NCI-H2227 treated with DMSO at 0.1 percent for 48 hours (cell line): ENCODE data around the gene DNAJC7.
A peak's percentile ranks its signal among the peaks of the same experiment; 100 is the strongest.
"Not testable (repeated sequence)": the region's sequence is repeated elsewhere in the genome, so short reads cannot be mapped to it uniquely, and the experiment has no call there.

Experiments
- DNase-seq: peaks from one replicate; lab custom pipeline; 2025; lab: John Stamatoyannopoulos, UW

The DNAJC7 gene

DNA sequence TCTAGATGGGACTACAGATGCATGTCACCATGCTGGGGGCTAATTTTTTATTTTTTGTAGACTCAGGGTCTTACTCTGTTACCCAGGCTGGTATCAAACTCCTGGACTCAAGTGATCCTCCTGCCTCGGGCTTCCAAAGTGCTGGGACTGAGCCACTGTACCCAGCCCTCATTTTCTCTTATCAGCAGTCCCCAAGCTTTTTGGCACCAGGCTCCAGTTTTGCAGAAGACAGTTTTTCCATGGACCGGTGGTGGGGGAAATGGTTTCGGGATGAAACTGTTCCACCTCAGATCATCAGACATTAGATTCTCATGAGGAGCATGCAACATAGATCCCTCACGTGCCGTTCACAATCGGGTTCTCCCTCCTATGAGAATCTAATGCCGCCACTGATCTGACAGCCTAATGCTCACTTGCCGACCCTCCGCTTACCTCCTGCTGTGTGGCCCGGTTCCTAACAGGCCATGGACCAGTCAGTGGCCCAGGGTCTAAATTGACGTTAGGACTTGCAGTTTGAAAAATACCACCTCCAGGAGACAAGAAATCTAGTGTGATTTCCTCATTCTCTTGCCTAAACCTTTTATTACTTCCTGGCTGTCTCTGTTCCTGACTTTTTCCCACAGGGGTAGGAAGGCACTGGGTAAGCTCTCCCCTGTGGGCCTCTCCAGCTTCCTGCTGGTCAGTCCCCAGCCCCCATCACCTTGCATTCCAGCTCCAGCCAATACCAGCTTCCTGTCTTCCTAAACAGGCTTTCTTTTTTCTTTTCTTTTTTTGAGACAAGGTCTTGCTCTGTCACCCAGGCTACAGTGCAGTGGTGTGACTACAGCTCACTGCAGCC, 60.0 kb downstream of the DNAJC7 start:
- no peak for DNase-seq

- no peak for DNase-seq
These were observed 60.7 kb downstream of the DNAJC7 start for GRCh38 chr17:41956522-41956921.

- no peak for DNase-seq
These were observed 68.3 kb downstream of the DNAJC7 start for GRCh38 chr17:41948762-41949460.

DNA sequence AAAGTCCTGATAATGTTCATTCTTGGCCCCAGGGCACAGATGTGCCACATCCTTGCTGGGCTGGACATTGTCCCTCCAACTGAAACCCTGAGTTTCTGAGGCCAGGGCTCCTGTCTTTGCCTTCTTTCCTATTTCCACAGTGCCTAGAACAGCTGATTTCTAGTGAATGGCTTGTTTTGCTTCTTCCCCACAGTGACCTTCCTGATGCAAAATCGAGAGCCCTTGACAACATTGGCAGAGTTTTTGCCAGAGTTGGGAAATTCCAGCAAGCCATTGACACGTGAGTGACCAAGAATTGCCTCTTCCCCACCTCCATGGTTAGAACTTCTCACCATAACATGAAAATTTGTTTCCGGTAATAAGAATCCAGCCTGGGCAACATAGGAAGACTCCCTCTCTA, 72.3 kb downstream of the DNAJC7 start:
- DNase-seq, result no peak

GRCh38 chr17:41943492-41943891, 73.7 kb downstream of the DNAJC7 start:
- no peak for DNase-seq

- DNase-seq, result no peak
These were observed 74.4 kb downstream of the DNAJC7 start for GRCh38 chr17:41942626-41943373.

GRCh38 chr17:41941168-41941567, 76.1 kb downstream of the DNAJC7 start:
- DNase-seq, result no peak

- DNase-seq, result no peak
These were observed 77.5 kb downstream of the DNAJC7 start for GRCh38 chr17:41939693-41940090.

DNA sequence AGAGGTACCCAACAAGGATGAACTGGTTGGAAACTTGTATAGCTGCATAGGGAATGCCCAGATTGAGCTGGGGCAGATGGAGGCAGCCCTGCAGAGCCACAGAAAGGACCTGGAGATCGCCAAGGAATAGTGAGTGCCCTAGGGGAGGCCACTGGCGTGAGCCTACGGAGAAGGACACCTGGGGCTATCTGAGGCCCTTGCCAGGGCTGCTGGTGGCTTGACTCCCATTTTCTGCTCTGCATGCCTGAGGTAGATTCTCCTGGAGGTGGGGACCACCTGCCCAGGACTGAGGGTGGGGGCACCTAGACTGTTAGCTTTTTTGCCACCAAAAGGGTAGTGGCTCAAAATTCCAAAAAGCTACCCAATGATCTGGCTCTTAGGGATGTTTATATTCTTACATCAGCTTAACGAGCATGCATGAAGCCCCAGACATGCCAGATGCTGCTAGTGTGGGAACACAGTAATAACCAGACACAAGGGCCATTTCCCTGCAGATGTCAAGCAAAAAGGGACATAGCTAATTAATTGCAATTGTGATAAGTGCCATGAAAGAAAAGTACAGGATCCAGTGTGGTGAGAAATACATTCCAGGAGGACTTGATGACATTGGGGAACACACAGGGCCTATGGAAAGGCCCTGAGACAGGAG, 78.1 kb downstream of the DNAJC7 start:
- DNase-seq, result no peak

DNA sequence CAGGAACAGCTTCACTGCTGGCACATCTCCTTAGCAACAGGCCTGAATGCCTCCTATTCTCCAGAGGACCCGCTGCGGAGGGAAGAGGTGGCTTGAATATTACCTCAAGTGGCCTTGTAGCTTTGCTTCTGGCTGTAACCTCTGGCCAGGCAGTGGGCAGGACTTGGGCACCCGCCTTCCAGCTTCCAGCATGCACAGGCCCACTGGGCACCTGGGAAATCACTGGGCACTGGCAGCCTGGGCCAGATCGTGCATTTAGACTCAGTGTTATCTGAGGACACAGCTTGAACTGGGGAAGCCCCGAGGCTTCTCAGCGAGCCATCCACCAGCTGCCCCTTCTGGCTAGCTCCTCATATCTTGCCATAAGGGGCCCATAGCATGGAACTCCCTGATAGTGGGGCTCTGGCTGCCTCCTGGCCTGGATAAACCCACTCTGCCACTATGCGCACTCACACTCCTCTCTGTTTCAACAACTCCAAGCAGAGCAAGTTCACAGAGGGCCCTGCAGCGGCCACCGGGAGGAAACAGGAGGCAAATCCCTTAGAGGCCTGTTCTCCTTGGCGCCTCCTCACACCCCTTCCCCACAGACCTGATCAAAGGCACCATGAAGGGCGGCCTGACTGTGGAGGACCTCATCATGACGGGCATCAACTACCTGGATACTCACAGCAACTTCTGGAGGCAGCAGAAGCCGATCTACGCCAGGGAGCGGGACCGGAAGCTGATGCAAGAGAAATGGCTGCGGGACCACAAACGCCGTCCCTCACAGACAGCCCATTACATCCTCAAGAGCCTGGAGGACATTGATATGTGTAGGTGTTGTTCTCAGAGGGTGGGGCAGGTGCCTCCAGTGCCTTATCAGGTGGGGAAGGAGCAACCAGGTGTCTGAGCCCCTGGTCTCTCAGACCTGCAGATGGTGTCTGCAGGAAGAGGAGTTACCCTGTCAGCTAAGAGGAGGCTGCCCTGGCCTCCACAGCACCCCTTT, 79.0 kb downstream of the DNAJC7 start:
- DNase-seq, result no peak

- DNase-seq, result no peak
These were observed 81.6 kb downstream of the DNAJC7 start for GRCh38 chr17:41935641-41936040.

DNA sequence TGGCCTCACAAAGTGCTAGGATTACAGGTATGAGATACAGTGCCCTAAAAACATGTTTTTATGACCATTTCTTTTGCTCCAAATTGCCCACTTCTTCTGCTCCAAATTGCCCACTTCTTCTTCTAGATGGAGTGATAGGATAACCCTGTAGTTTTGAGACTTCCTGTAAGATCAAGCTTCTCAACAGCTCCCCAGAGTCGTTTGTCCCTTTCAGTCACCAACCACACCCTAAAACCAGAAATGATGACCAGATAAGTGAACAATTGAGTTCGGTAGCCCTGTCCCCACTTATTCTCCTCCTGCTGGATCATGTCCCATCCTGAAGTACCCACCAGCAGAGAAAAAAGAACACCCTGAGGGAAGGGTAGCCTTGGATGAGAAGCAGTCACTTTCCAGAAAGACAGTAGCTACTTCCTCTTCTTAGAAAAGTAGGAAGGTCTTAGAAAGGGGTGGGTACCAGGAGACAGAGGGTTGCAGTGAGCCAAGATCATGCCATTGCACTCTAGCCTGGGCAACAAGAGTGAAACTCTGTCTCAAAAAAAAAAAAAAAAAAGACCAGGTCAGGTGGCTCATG, 84.3 kb downstream of the DNAJC7 start:
- no peak for DNase-seq

DNA sequence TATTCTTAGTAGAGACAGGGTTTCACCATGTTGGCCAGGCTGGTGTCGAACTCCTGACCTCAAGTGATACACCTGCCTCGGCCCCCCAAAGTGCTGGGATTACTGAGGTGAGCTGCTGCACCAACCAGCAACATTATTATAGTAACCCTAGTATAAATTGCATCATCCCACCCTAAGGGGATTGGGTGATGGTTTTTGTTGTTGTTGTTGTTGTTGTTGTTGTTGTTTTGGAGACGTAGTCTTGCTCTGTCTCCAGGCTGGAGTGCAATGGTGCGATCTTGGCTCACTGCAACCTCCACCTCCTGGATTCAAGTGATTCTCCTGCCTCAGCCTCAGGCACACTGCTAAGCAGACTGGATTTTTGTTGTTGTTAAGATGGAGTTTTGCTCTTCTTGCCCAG, 85.5 kb downstream of the DNAJC7 start:
- not testable (repeated sequence) for DNase-seq

DNA sequence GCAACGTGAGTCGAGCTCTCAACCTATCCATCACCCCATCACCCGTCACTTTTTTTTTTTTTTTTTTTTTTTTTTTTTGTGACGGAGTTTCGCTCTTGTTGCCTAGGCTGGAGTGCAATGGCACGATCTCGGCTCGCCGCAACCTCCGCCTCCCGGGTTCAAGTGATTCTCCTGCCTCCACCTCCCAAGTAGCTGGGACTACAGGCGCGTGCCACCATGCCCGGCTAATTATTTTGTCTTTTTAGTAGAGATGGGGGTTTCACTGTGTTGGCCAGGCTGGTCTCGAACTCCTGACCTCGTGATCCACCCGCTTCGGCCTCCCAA, 86.4 kb downstream of the DNAJC7 start:
- not testable (repeated sequence) for DNase-seq

GRCh38 chr17:41930009-41930832, 87.0 kb downstream of the DNAJC7 start, which contains the start of gene ODAD4:
Gene ODAD4 (plus strand): TSS chr17:41930617. CDS start chr17:41930724, 107 bp downstream.
- peak; percentile 97 for DNase-seq

- DNase-seq, result no peak
These were observed 88.5 kb downstream of the DNAJC7 start for GRCh38 chr17:41928693-41929251.
